HG03575 (cell line): ENCODE measurements around the gene CSN1S1.

ENCODE experiments used
- ATAC-seq: cut with Tn5 transposase; IDR thresholded peaks from one replicate; pipeline ENCODE4 v1.9.1; 2021; ENCODE audit not compliant: unreplicated experiment, insufficient number of reproducible peaks, low FRiP score; ENCODE audit errors: extremely low read depth

The CSN1S1 gene

GRCh38 chr4:69977582-69977981, 46.7 kb downstream of the CSN1S1 start:
- no peak for ATAC-seq

- ATAC-seq: no peak
Measured at GRCh38 chr4:69984030-69984443, 53.2 kb downstream of the CSN1S1 start.

GRCh38 chr4:69986663-69987062, 55.8 kb downstream of the CSN1S1 start:
- no peak for ATAC-seq

GRCh38 chr4:69991016-69991415, 60.1 kb downstream of the CSN1S1 start:
- no peak for ATAC-seq

GRCh38 chr4:69994782-69995181, 63.9 kb downstream of the CSN1S1 start:
- ATAC-seq: no peak

DNA sequence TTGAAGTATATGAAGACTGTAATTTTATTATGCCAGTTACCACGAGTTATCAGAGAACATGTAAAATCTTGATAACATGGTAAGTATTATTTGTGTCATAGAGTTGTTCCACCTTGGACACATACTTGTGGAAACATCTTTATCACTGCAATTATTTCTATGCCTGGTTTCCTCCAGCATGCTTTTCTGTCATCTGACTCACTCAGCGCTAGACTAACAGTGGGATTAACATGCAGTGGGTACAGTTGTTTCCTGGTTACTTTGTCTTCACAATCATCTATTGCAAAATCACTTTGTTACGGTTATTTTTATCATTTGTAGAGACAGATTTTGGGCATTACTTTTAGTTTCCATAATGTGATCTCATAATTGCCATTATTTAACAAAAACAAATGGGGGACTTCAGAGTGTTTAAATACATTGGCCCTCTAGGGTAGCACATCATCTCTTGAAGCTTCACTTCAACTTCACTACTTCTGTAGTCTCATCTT, 64.7 kb downstream of the CSN1S1 start, which contains the start of gene STATH:
Gene STATH (plus strand): TSS at position 441 of the 491 bp plus-strand sequence. CDS start 2,472 bp downstream, outside the sequence.
- ATAC-seq: no peak
